Epithelial cell of proximal tubule (primary cell): ENCODE data around the gene EFEMP1. TPM values are rescaled to one million over a fixed set of nuclear protein-coding genes. Genes with fewer than 3 reads are reported as not detected.
A peak's percentile ranks its signal among the peaks of the same experiment; 100 is the strongest.

Experiments
- DNase-seq: peaks from one replicate; pipeline ENCODE4 v3.0.0-alpha.2; 2011; ENCODE audit warnings: low read depth
- H3K4me3 ChIP-seq: 2 replicates; pipeline ENCODE4 v1.5.1; 2011; ENCODE audit warnings: low read depth, mild to moderate bottlenecking, low read length
- CTCF ChIP-seq: conservative IDR thresholded peaks from 2 replicates; pipeline ENCODE4 v1.5.1; 2012; ENCODE audit warnings: low read depth, mild to moderate bottlenecking, low read length
- total RNA-seq: library from RNA; depleted of rRNA; stranded (reverse); fragments of >200 nt; gene quantifications from 2 replicates; pipeline ENCODE4 v1.2.3, GENCODE V29; 2015

Gene EFEMP1
- total RNA-seq, 1 donor from 2014 or later: 30.0 TPM

GRCh38 chr2:55848096-55848495 is 75.5 kb downstream of the EFEMP1 start:
- DNase-seq: no peak
- no peak for TF ChIP-seq CTCF
- H3K4me3 ChIP-seq: no peak overlapping the region

- TF ChIP-seq CTCF: no peak
- H3K4me3 ChIP-seq: no peak overlapping the region
- no peak for DNase-seq
These were observed 77.2 kb downstream of the EFEMP1 start for GRCh38 chr2:55846426-55846825.

GRCh38 chr2:55844986-55845385 is 78.6 kb downstream of the EFEMP1 start:
- no peak overlapping the region for H3K4me3 ChIP-seq
- DNase-seq: no peak
- no peak for TF ChIP-seq CTCF

- no peak for DNase-seq
- no peak for TF ChIP-seq CTCF
- no peak overlapping the region for H3K4me3 ChIP-seq
These were observed 79.6 kb downstream of the EFEMP1 start for GRCh38 chr2:55843994-55844345.

- peak; percentile 30 for DNase-seq
- no peak for TF ChIP-seq CTCF
- H3K4me3 ChIP-seq: no peak overlapping the region
These were observed 80.2 kb downstream of the EFEMP1 start for GRCh38 chr2:55843096-55843993.

- H3K4me3 ChIP-seq: no peak overlapping the region
- no peak for TF ChIP-seq CTCF
- no peak for DNase-seq
These were observed 81.5 kb downstream of the EFEMP1 start for GRCh38 chr2:55842046-55842445.

GRCh38 chr2:55840460-55840859 is 83.1 kb downstream of the EFEMP1 start:
- no peak overlapping the region for H3K4me3 ChIP-seq
- no peak for TF ChIP-seq CTCF
- DNase-seq: no peak
